GM12878 (cell line): ENCODE results near the gene CRYAA. TPM values are rescaled to one million over a fixed set of nuclear protein-coding genes. Genes with fewer than 3 reads are reported as not detected.

Source experiments
- ATAC-seq: fragments of 200-7000 bp; cut with Tn5 transposase; 3 replicates; pipeline ENCODE4 v1.9.1; 2020; ENCODE audit warnings: mild to moderate bottlenecking, moderate library complexity
- BruUV-seq: library from RNA; stranded (reverse); fragments of 400-500 nt; replicated peaks from 2 replicates; lab custom pipeline; 2021; lab: Mats Ljungman, UMichigan
- CTCF ChIA-PET: fragments of 300-600 bp; sonication (Branson Sonifier 250); formaldehyde crosslinking; extraction: SDS; loops from one replicate; lab custom pipeline; 2021; ENCODE audit warnings: inconsistent platforms; lab: Yijun Ruan, JAX
- POLR2A ChIA-PET: fragments of 350-600 bp; formaldehyde crosslinking; extraction: SDS; loops from one replicate; lab custom pipeline; 2021; ENCODE audit warnings: inconsistent platforms; lab: Charles Lee
- RAD21 ChIA-PET: fragments of 300-600 bp; sonication (Branson Sonifier 250); formaldehyde crosslinking; loops from one replicate; lab custom pipeline; 2023; ENCODE audit warnings: antibody characterized with exemption; ENCODE audit not compliant: unreplicated experiment; lab: Charles Lee
- SMC1A ChIA-PET: fragments of 300-600 bp; sonication (Branson Sonifier 250); formaldehyde crosslinking; loops from one replicate; lab custom pipeline; 2023; ENCODE audit not compliant: unreplicated experiment, uncharacterized antibody; lab: Charles Lee
- DNase-seq: peaks from one replicate; pipeline ENCODE4 v3.0.0-alpha.2; 2011; ENCODE audit warnings: low read depth, low spot score
- FAIRE-seq: peaks from 3 replicates; lab custom pipeline; 2011; peaks lifted over from hg19 to GRCh38; lab: Jason Lieb, UNC
- H2AFZ ChIP-seq: 2 replicates; pipeline ENCODE4 v1.6.0; 2011; ENCODE audit warnings: low read depth, low read length, control low read depth; ENCODE audit not compliant: control insufficient read depth
- H3K27ac ChIP-seq: 2 replicates; pipeline ENCODE4 v1.5.1; 2011; ENCODE audit warnings: control low read depth; ENCODE audit not compliant: control insufficient read depth, insufficient read depth
- H3K27me3 ChIP-seq, 2 experiments: replicated peaks in 1 of 2; 2 replicates each; pipeline versions ENCODE4 v1.6.0 to v1.6.1; 2011; ENCODE audit warnings: low read length in 1 of 2; ENCODE audit not compliant: control insufficient read depth in 2 of 2, insufficient read depth in 2 of 2
- H3K36me3 ChIP-seq, 2 experiments: 2 replicates each; pipeline ENCODE4 v1.5.1; 2011; ENCODE audit warnings: low read length in 1 of 2; ENCODE audit not compliant: control insufficient read depth in 2 of 2, insufficient read depth in 2 of 2
- H3K4me1 ChIP-seq: 2 replicates; pipeline ENCODE4 v1.6.1; 2011; ENCODE audit warnings: mild to moderate bottlenecking, low read length, moderate library complexity, mixed read lengths; ENCODE audit not compliant: control insufficient read depth, insufficient read depth
- H3K4me2 ChIP-seq: 2 replicates; pipeline ENCODE4 v1.6.0; 2011; ENCODE audit warnings: control low read depth; ENCODE audit not compliant: control insufficient read depth, insufficient read depth
- H3K4me3 ChIP-seq: fragments of 200-600 bp; sonication (generic); 2 replicates; pipeline ENCODE4 v1.5.1; 2016
- H3K79me2 ChIP-seq: 2 replicates; pipeline ENCODE4 v1.6.0; 2011; ENCODE audit warnings: low read length; ENCODE audit not compliant: control insufficient read depth, insufficient read depth
- H3K9ac ChIP-seq: 2 replicates; pipeline ENCODE4 v1.8.0; 2011; ENCODE audit warnings: low read length, control low read depth, mixed read lengths; ENCODE audit not compliant: control insufficient read depth, insufficient read depth
- H3K9me3 ChIP-seq: replicated peaks from 3 replicates; pipeline ENCODE4 v1.5.1; 2011; ENCODE audit warnings: mild to moderate bottlenecking, low read length; ENCODE audit not compliant: control insufficient read depth, insufficient read depth
- H4K20me1 ChIP-seq: 2 replicates; pipeline ENCODE4 v1.6.0; 2011; ENCODE audit not compliant: control insufficient read depth, insufficient read depth
- BRCA1 ChIP-seq: IDR thresholded peaks from 2 replicates; pipeline ENCODE4 v1.6.1; 2011; ENCODE audit warnings: low read depth, low read length, improper control_type of control experiment
- CHD2 ChIP-seq: IDR thresholded peaks from 2 replicates; pipeline ENCODE4 v1.6.1; 2011; ENCODE audit warnings: low read depth, low read length, improper control_type of control experiment, borderline replicate concordance
- CTCF ChIP-seq, 3 experiments: IDR thresholded peaks in 2 of 3; conservative IDR thresholded peaks in 1 of 3; 2 replicates each; pipeline ENCODE4 v1.5.1; 2011; ENCODE audit warnings: low read depth in 3 of 3, low read length in 3 of 3, mild to moderate bottlenecking in 3 of 3, control low read depth in 2 of 3, moderate library complexity in 2 of 3, inconsistent platforms in 1 of 3, mixed read lengths in 1 of 3; ENCODE audit not compliant: control insufficient read depth in 2 of 3, insufficient read depth in 1 of 3; ENCODE audit errors: extremely low read depth in 1 of 3
- E2F4 ChIP-seq: IDR thresholded peaks from 2 replicates; pipeline ENCODE4 v1.6.1; 2012; ENCODE audit warnings: low read depth, low read length, improper control_type of control experiment
- EP300 ChIP-seq, 2 experiments: fragments of 150-350 bp in 1 of 2; IDR thresholded peaks; 2 replicates each; pipeline ENCODE4 v1.6.1; 2011 to 2012; ENCODE audit warnings: low read depth in 2 of 2, low read length in 2 of 2, borderline replicate concordance in 1 of 2, improper control_type of control experiment in 1 of 2, inconsistent platforms in 1 of 2; ENCODE audit not compliant: control insufficient read depth in 1 of 2
- JUNB ChIP-seq: IDR thresholded peaks from 2 replicates; pipeline ENCODE4 v1.6.1; 2016; ENCODE audit warnings: antibody characterized with exemption, mild to moderate bottlenecking
- KAT2A ChIP-seq: conservative IDR thresholded peaks from 2 replicates; pipeline ENCODE4 v1.6.1; 2011; ENCODE audit warnings: low read depth, low read length; ENCODE audit not compliant: control insufficient read depth
- MEF2B ChIP-seq: fragments of 450-650 bp; IDR thresholded peaks from 2 replicates; pipeline ENCODE4 v1.6.1; 2018; ENCODE audit warnings: mild to moderate bottlenecking, moderate library complexity; ENCODE audit not compliant: partially characterized antibody, poor library complexity, severe bottlenecking
- NFXL1 ChIP-seq: fragments of 450-650 bp; IDR thresholded peaks from 2 replicates; pipeline ENCODE4 v1.6.1; 2017; ENCODE audit warnings: antibody characterized with exemption, mild to moderate bottlenecking, borderline replicate concordance
- NR2C2 ChIP-seq: IDR thresholded peaks from 2 replicates; pipeline ENCODE4 v1.6.1; 2011; ENCODE audit warnings: borderline replicate concordance, low read depth; ENCODE audit not compliant: control insufficient read depth, insufficient read length
- PAX5 ChIP-seq: IDR thresholded peaks from 2 replicates; pipeline ENCODE4 v1.6.1; 2011; ENCODE audit warnings: low read depth, low read length, borderline replicate concordance
- RBBP5 ChIP-seq: fragments of 200-600 bp; sonication (generic); conservative IDR thresholded peaks from 2 replicates; pipeline ENCODE4 v1.6.1; 2016
- SMC3 ChIP-seq: IDR thresholded peaks from 2 replicates; pipeline ENCODE4 v1.6.1; 2011; ENCODE audit warnings: low read length, improper control_type of control experiment, borderline replicate concordance
- ZNF217 ChIP-seq: fragments of 450-650 bp; IDR thresholded peaks from 2 replicates; pipeline ENCODE4 v1.6.1; 2017; ENCODE audit warnings: antibody characterized with exemption, mild to moderate bottlenecking
- WGBS: methylation state at CpG from one replicate; pipeline ENCODE4 v1.1.6; 2016; ENCODE audit warnings: low lambda C conversion rate; ENCODE audit not compliant: insufficient replicate concordance, insufficient coverage; ENCODE audit errors: missing lambda C conversion rate; 5-methylcytosine and 5-hydroxymethylcytosine counted together
- in situ Hi-C: fragments of 300-500 bp; cut with MboI; formaldehyde crosslinking; loops from 9 replicates; pipeline ENCODE4 v1.14.3; 2018; ENCODE audit warnings: mixed read lengths
- intact Hi-C: fragments of 100-400 bp; cut with micrococcal nuclease; formaldehyde crosslinking; loops from one replicate; pipeline ENCODE4 v1.14.2; 2022; ENCODE audit not compliant: unreplicated experiment
- polyA plus RNA-seq, 11 experiments: library from polyadenylated mRNA; depleted of rRNA in 4 of 11; unstranded in 6 of 11; stranded (reverse) in 5 of 11; fragments of >200 nt; fragmentation: Nextera tagmentation in 4 of 11; fragmentation: Illumina TruSeq in 1 of 11; extraction: Ambion mirVana in 4 of 11; extraction: Trizol in 1 of 11; gene quantifications; 1 replicate in 1 of 11; 2 replicates in 10 of 11; pipeline versions ENCODE4 v1.2.1 to v1.2.3, GENCODE V29; 2011 to 2016; ENCODE audit warnings: inconsistent platforms in 2 of 11, missing spikeins in 2 of 11, low read depth in 1 of 11
- total RNA-seq, 4 experiments: library from RNA; depleted of rRNA in 3 of 4; stranded (reverse); fragments of >200 nt in 3 of 4; fragmentation: Illumina TruSeq in 1 of 4; extraction: Trizol in 1 of 4; gene quantifications; 2 replicates each; pipeline versions ENCODE4 v1.2.1 to v1.2.3, GENCODE V29; 2013 to 2021
- TF ChIP-seq, protein P1 (sequence below): fragments of 450-650 bp; IDR thresholded peaks from 2 replicates; pipeline ENCODE4 v1.6.1; 2018; ENCODE audit warnings: borderline replicate concordance, mild to moderate bottlenecking; ENCODE audit not compliant: partially characterized antibody

The CRYAA gene
- total and polyA plus RNA-seq, 10 of the 15 experiments (the other 5 are each of a cell fraction or from before 2014, with no cell fraction given), result not detected

DNA sequence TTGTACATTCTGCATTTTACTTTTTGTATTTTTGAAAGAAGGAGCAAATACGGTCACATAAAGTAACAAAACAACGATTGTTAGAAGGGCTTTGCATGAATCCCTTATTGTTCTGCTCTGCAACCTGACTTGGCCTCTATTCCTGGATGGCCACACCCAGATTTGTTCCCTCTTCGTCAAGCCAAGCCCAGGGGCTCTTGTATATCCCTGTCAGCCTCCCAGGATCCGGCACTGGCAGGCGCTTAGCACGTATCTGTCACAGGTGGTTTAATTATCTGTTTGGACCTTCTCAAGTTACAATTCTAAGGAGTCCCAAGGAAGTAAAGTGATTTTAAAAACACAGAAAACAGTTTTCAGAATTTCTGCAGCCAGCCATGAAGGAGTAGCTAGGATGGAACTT lies 28.0 kb downstream of the CRYAA start:
- Histone ChIP-seq H2AFZ (no peak overlapping the region), H3K4me1 (peaks cover 16% of the 10 kb centered on the region), H3K36me3 (no peaks in the 10 kb centered on the region), H3K27ac (no peak overlapping the region), H3K9me3 (peaks cover 5% of the 10 kb centered on the region; the same call in 2 of the 3 replicates), H3K9ac (no peak overlapping the region), H3K27me3 (no peaks in the 10 kb centered on the region), H4K20me1 (no peaks in the 10 kb centered on the region), H3K4me2 (no peak overlapping the region), H3K4me3 (no peak overlapping the region), H3K79me2 (no peaks in the 10 kb centered on the region)
- DNase-seq (no peak), ATAC-seq (no peak), FAIRE-seq (no peak)
- intact Hi-C loops (no loop called here), in situ Hi-C loops (no loop called here)
- SMC1A ChIA-PET, result interaction anchor here (1.0 kb wide), 1 partner anchor 529 kb away, joined by 3 read pairs; no protein-coding TSS in a partner anchor
- CTCF ChIA-PET, result no interaction called here
- POLR2A ChIA-PET, result no interaction called here
- no TSS peak for BruUV-seq
- RAD21 ChIA-PET, result no interaction called here
- WGBS, result 43% methylated on average over 6 of the region's 6 CpGs
- TF ChIP-seq NFXL1 (no peak), E2F4 (no peak), KAT2A (no peak), NR2C2 (no peak), MEF2B (no peak), PAX5 (no peak), BRCA1 (no peak), ZNF217 (no peak), EP300 (IDR thresholded peaks at IDR 0.05; ENCODE audit: borderline replicate concordance in 1 of 2, control insufficient read depth in 1 of 2, low read depth in 2 of 2, low read length in 2 of 2) (no peak), SMC3 (no peak), CTCF (IDR thresholded peaks at IDR 0.05 in 2 of 3, conservative IDR thresholded peaks at IDR 0.05 in 1 of 3; ENCODE audit: control insufficient read depth in 2 of 3, extremely low read depth in 1 of 3, insufficient read depth in 1 of 3, low read depth in 3 of 3, low read length in 3 of 3) (no peak), CHD2 (no peak), JUNB (no peak), RBBP5 (no peak)
- TF ChIP-seq, protein P1, sequence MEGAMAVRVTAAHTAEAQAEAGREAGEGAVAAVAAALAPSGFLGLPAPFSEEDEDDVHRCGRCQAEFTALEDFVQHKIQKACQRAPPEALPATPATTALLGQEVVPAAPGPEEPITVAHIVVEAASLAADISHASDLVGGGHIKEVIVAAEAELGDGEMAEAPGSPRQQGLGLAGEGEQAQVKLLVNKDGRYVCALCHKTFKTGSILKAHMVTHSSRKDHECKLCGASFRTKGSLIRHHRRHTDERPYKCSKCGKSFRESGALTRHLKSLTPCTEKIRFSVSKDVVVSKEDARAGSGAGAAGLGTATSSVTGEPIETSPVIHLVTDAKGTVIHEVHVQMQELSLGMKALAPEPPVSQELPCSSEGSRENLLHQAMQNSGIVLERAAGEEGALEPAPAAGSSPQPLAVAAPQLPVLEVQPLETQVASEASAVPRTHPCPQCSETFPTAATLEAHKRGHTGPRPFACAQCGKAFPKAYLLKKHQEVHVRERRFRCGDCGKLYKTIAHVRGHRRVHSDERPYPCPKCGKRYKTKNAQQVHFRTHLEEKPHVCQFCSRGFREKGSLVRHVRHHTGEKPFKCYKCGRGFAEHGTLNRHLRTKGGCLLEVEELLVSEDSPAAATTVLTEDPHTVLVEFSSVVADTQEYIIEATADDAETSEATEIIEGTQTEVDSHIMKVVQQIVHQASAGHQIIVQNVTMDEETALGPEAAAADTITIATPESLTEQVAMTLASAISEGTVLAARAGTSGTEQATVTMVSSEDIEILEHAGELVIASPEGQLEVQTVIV, result no peak
